ENCODE results near the gene ANKDD1B. TPM values are rescaled to one million over a fixed set of nuclear protein-coding genes. Genes with fewer than 3 reads are reported as not detected.

ANKDD1B gene
- total and polyA plus RNA-seq, 9 of the 15 experiments (the other 6 are each of a cell fraction or from before 2014, with no cell fraction given) = 0.04 to 0.29 (median 0.18) TPM; not detected in 1

GRCh38 chr5:75601996-75602395, 9.3 kb upstream of the ANKDD1B start:
- FAIRE-seq = no peak
- CTCF ChIA-PET (ENCODE audit: low intra/inter-chr PET ratio) = no interaction called here
- Histone ChIP-seq H3K27ac (ENCODE audit: extremely low read depth, low read depth, low read length) (no peak overlapping the region), H3K36me3 (ENCODE audit: control insufficient read depth, insufficient read depth, low read length) (peaks cover 22% of the 10 kb centered on the region), H3K4me1 (replicated peaks in 1 of 2; ENCODE audit: control insufficient read depth in 2 of 2, insufficient read depth in 2 of 2, low read length in 2 of 2) (peaks cover 0 to 11% of the 10 kb centered on the region in 2 experiments; a peak in 2 of 5 replicates), H4K20me1 (replicated peaks; ENCODE audit: control insufficient read depth, insufficient read depth, low read length) (no peaks in the 10 kb centered on the region), H3K79me2 (ENCODE audit: control insufficient read depth, insufficient read depth, low read length) (no peaks in the 10 kb centered on the region), H3K4me3 (no peak overlapping the region), H3K9ac (ENCODE audit: insufficient read depth in 1 of 2, low read depth in 2 of 2, low read length in 2 of 2) (no peak overlapping the region), H3K9me3 (replicated peaks; ENCODE audit: control insufficient read depth, insufficient read depth, low read depth, low read length) (no peaks in the 10 kb centered on the region), H3K4me2 (ENCODE audit: insufficient read depth, low read length) (no peak overlapping the region), H3K9me1 (ENCODE audit: control insufficient read depth, insufficient read depth, low read length) (no peaks in the 10 kb centered on the region), H2AFZ (ENCODE audit: low read depth, low read length) (no peak overlapping the region), H3K27me3 (ENCODE audit: control insufficient read depth in 2 of 2, insufficient read depth in 2 of 2, low read length in 2 of 2) (no peaks in the 10 kb centered on the region)
- intact Hi-C loops (cut with micrococcal nuclease) (no loop called here), in situ Hi-C loops (cut with MboI) (no loop called here)
- TF ChIP-seq JUND (IDR thresholded peaks at IDR 0.05; ENCODE audit: borderline replicate concordance, low read depth, low read length) (no peak), JUND (tag; IDR thresholded peaks at IDR 0.05; ENCODE audit: borderline replicate concordance, low read depth, low read length) (no peak), TFAP4 (CRISPR knock-in tag; IDR thresholded peaks at IDR 0.05; ENCODE audit: borderline replicate concordance) (no peak), CREBBP (IDR thresholded peaks at IDR 0.05; ENCODE audit: low read depth, low read length) (no peak), HMGN3 (IDR thresholded peaks at IDR 0.05; ENCODE audit: borderline replicate concordance, extremely low read depth, insufficient read length, low read depth, low read length) (no peak), MBD1 (CRISPR knock-in tag; IDR thresholded peaks at IDR 0.05) (no peak), MYBL2 (IDR thresholded peaks at IDR 0.05; ENCODE audit: low read depth) (no peak), MYBL2 (CRISPR knock-in tag; IDR thresholded peaks at IDR 0.05; ENCODE audit: borderline replicate concordance) (no peak), ZNF436 (CRISPR knock-in tag; IDR thresholded peaks at IDR 0.05) (no peak), ZNF655 (CRISPR knock-in tag; IDR thresholded peaks at IDR 0.05) (no peak)
- WGBS (ENCODE audit: insufficient coverage, low coverage, missing lambda C conversion rate) = 95% methylated on average over 3 of the region's 3 CpGs
- ATAC-seq = no peak
- no peak for DNase-seq (ENCODE audit: extremely low read depth in 1 of 4, low spot score in 3 of 4)
- POLR2A ChIA-PET = no interaction called here
- no TSS peak for BruUV-seq (replicated peaks)

Data from K562 (cell line).